H1 (cell line): Measurements from ENCODE around the gene PIAS2. TPM values are rescaled to one million over a fixed set of nuclear protein-coding genes. Genes with fewer than 3 reads are reported as not detected.

Source experiments
- CTCF ChIA-PET: fragments of 300-600 bp; sonication (Branson Sonifier 250); formaldehyde crosslinking; loops from one replicate; lab custom pipeline; 2021; ENCODE audit not compliant: partially characterized antibody; lab: Charles Lee
- POLR2A ChIA-PET: fragments of 300-600 bp; sonication (Branson Sonifier 250); formaldehyde crosslinking; loops from one replicate; lab custom pipeline; 2021; ENCODE audit warnings: inconsistent platforms; ENCODE audit not compliant: partially characterized antibody; lab: Charles Lee
- DNase-seq, 2 experiments: peaks; one replicate each; pipeline versions ENCODE4 v3.0.0 to v3.0.0-alpha.2; 2010 to 2022; ENCODE audit warnings: low spot score in 2 of 2, low read depth in 1 of 2, mixed read lengths in 1 of 2
- FAIRE-seq: peaks from 2 replicates; lab custom pipeline; 2011; peaks lifted over from hg19 to GRCh38; lab: Jason Lieb, UNC
- H2AFZ ChIP-seq: 2 replicates; pipeline ENCODE4 v1.8.1; 2012; ENCODE audit warnings: low read length, inconsistent platforms
- H2AK5ac ChIP-seq: 2 replicates; pipeline ENCODE4 v1.6.1; 2013; ENCODE audit warnings: low read depth, low read length
- H2BK120ac ChIP-seq: replicated peaks from 2 replicates; pipeline ENCODE3; 2013; ENCODE audit warnings: low read depth, low read length, inconsistent platforms
- H2BK12ac ChIP-seq: 2 replicates; pipeline ENCODE4 v1.6.1; 2013; ENCODE audit warnings: low read depth, low read length
- H2BK15ac ChIP-seq: 2 replicates; pipeline ENCODE4 v1.6.1; 2013; ENCODE audit warnings: low read length
- H2BK20ac ChIP-seq: 2 replicates; pipeline ENCODE4 v1.6.1; 2013; ENCODE audit warnings: low read length
- H2BK5ac ChIP-seq: 2 replicates; pipeline ENCODE4 v1.6.1; 2013; ENCODE audit warnings: low read depth, low read length
- H3K14ac ChIP-seq: 2 replicates; pipeline ENCODE4 v1.6.1; 2013; ENCODE audit warnings: inconsistent platforms; ENCODE audit not compliant: insufficient read length
- H3K18ac ChIP-seq: 2 replicates; pipeline ENCODE4 v1.6.1; 2013; ENCODE audit warnings: low read length; ENCODE audit errors: extremely low read depth
- H3K23ac ChIP-seq: 2 replicates; pipeline ENCODE4 v1.6.1; 2013; ENCODE audit warnings: inconsistent platforms; ENCODE audit not compliant: insufficient read length
- H3K23me2 ChIP-seq: 2 replicates; pipeline ENCODE4 v1.6.1; 2013; ENCODE audit warnings: low read depth, low read length
- H3K27ac ChIP-seq: 2 replicates; pipeline ENCODE4 v1.6.1; 2011; ENCODE audit warnings: low read depth, low read length, inconsistent platforms
- H3K27me3 ChIP-seq, 4 experiments: replicated peaks in 1 of 4; 1 replicate in 1 of 4; 2 replicates in 3 of 4; pipeline versions ENCODE4 v1.6.1 to v1.8.1; 2011 to 2013; ENCODE audit warnings: low read length in 3 of 4, mild to moderate bottlenecking in 3 of 4, inconsistent platforms in 2 of 4, mixed read lengths in 2 of 4, moderate library complexity in 1 of 4; ENCODE audit not compliant: control insufficient read depth in 3 of 4, insufficient read depth in 3 of 4; ENCODE audit errors: extremely low read depth in 1 of 4
- H3K36me3 ChIP-seq, 4 experiments: 2 replicates each; pipeline versions ENCODE4 v1.6.1 to v1.8.1; 2011 to 2013; ENCODE audit warnings: mild to moderate bottlenecking in 4 of 4, low read length in 3 of 4, moderate library complexity in 2 of 4, control low read depth in 1 of 4, inconsistent platforms in 1 of 4; ENCODE audit not compliant: insufficient read depth in 4 of 4, control insufficient read depth in 2 of 4
- H3K4ac ChIP-seq: replicated peaks from 2 replicates; pipeline ENCODE3; 2013; ENCODE audit warnings: low read length, low read depth, mixed read lengths, inconsistent platforms; ENCODE audit not compliant: insufficient read length
- H3K4me1 ChIP-seq, 4 experiments: replicated peaks in 1 of 4; 1 replicate in 1 of 4; 2 replicates in 3 of 4; pipeline versions ENCODE4 v1.6.1 to v1.8.1; 2011 to 2013; ENCODE audit warnings: low read length in 3 of 4, inconsistent platforms in 2 of 4, mixed read lengths in 1 of 4; ENCODE audit not compliant: insufficient read depth in 4 of 4, control insufficient read depth in 3 of 4
- H3K4me2 ChIP-seq, 2 experiments: 2 replicates each; pipeline versions ENCODE4 v1.6.1 to v1.8.1; 2011 to 2013; ENCODE audit warnings: low read depth in 2 of 2, low read length in 2 of 2, control low read depth in 1 of 2, inconsistent platforms in 1 of 2, mild to moderate bottlenecking in 1 of 2; ENCODE audit not compliant: insufficient read depth in 1 of 2
- H3K4me3 ChIP-seq, 4 experiments: fragments of 200-600, 300-600 bp in 1 of 4; sonication (generic), shearing (Covaris generic), sonication (Bioruptor Twin) in 1 of 4; 2 replicates each; pipeline versions ENCODE4 v1.5.1 to v1.8.1; 2011 to 2016; ENCODE audit warnings: low read length in 4 of 4, low read depth in 3 of 4, control low read depth in 2 of 4, inconsistent platforms in 2 of 4, mild to moderate bottlenecking in 2 of 4, mixed read lengths in 1 of 4, moderate library complexity in 1 of 4; ENCODE audit not compliant: insufficient read depth in 2 of 4; ENCODE audit errors: extremely low read depth in 1 of 4
- H3K56ac ChIP-seq: replicated peaks from 2 replicates; pipeline ENCODE3; 2013; ENCODE audit warnings: low read depth, mild to moderate bottlenecking, mixed read lengths, low read length, inconsistent platforms; ENCODE audit not compliant: insufficient read length
- H3K79me1 ChIP-seq: 2 replicates; pipeline ENCODE4 v1.6.1; 2013; ENCODE audit warnings: low read depth, low read length, control low read depth
- H3K79me2 ChIP-seq, 2 experiments: 2 replicates each; pipeline versions ENCODE4 v1.6.1 to v1.8.1; 2012 to 2013; ENCODE audit warnings: low read length in 2 of 2, mild to moderate bottlenecking in 2 of 2, inconsistent platforms in 1 of 2; ENCODE audit not compliant: insufficient read depth in 2 of 2, control insufficient read depth in 1 of 2
- H3K9ac ChIP-seq, 4 experiments: replicated peaks in 1 of 4; 1 replicate in 1 of 4; 2 replicates in 3 of 4; pipeline versions ENCODE4 v1.6.1 to v1.8.1; 2011 to 2013; ENCODE audit warnings: low read depth in 3 of 4, low read length in 3 of 4, control low read depth in 2 of 4, mild to moderate bottlenecking in 2 of 4, moderate library complexity in 2 of 4, inconsistent platforms in 1 of 4; ENCODE audit errors: extremely low read depth in 1 of 4
- H3K9me3 ChIP-seq, 2 experiments: 2 replicates each; pipeline versions ENCODE4 v1.6.1 to v1.8.1; 2012 to 2013; ENCODE audit warnings: mild to moderate bottlenecking in 2 of 2, moderate library complexity in 2 of 2, control low read depth in 1 of 2, inconsistent platforms in 1 of 2, low read depth in 1 of 2, low read length in 1 of 2, mixed read lengths in 1 of 2; ENCODE audit not compliant: insufficient read depth in 2 of 2
- H4K20me1 ChIP-seq, 2 experiments: replicated peaks in 1 of 2; 2 replicates each; pipeline versions ENCODE3 to v1.8.1; 2011 to 2013; ENCODE audit warnings: inconsistent platforms in 2 of 2, low read length in 2 of 2, mild to moderate bottlenecking in 1 of 2; ENCODE audit not compliant: insufficient read depth in 2 of 2, control insufficient read depth in 1 of 2
- H4K5ac ChIP-seq: 2 replicates; pipeline ENCODE4 v1.6.1; 2013; ENCODE audit warnings: low read length, low read depth, mixed read lengths, inconsistent platforms; ENCODE audit not compliant: insufficient read length
- H4K8ac ChIP-seq: 2 replicates; pipeline ENCODE4 v1.8.0; 2013; ENCODE audit warnings: mild to moderate bottlenecking, moderate library complexity, low read length, inconsistent platforms; ENCODE audit not compliant: insufficient read depth; ENCODE audit errors: extremely low read depth
- H4K91ac ChIP-seq: replicated peaks from 2 replicates; pipeline ENCODE3; 2013; ENCODE audit warnings: low read length, mixed read lengths, inconsistent platforms; ENCODE audit not compliant: insufficient read length
- RBBP5 ChIP-seq: IDR thresholded peaks from 2 replicates; pipeline ENCODE4 v1.7.1; 2012; ENCODE audit warnings: low read depth, mild to moderate bottlenecking, inconsistent platforms, low read length, moderate library complexity, borderline replicate concordance
- WGBS, 2 experiments: shearing (Covaris generic) in 1 of 2; methylation state at CpG; one replicate each; pipeline versions ENCODE4 v1.1.6 to v1.1.7; 2013 to 2015; ENCODE audit warnings: low lambda C conversion rate in 2 of 2, mixed read lengths in 2 of 2, inconsistent platforms in 1 of 2, low coverage in 1 of 2, missing lambda C conversion rate in 1 of 2; ENCODE audit not compliant: insufficient replicate concordance in 2 of 2, insufficient coverage in 1 of 2, insufficient read length in 1 of 2; ENCODE audit errors: extremely low coverage in 1 of 2, missing lambda C conversion rate in 1 of 2; 5-methylcytosine and 5-hydroxymethylcytosine counted together
- polyA plus RNA-seq, 7 experiments: library from polyadenylated mRNA; depleted of rRNA in 3 of 7; stranded (reverse) in 5 of 7; unstranded in 2 of 7; fragments of >200 nt in 5 of 7; fragments of 200-250 nt in 2 of 7; gene quantifications; 1 replicate in 5 of 7; 2 replicates in 1 of 7; 4 replicates in 1 of 7; pipeline versions ENCODE4 v1.2.1 to v1.2.3, GENCODE V29; 2011 to 2013; ENCODE audit warnings: missing spikeins in 2 of 7, mixed read lengths in 2 of 7
- total RNA-seq: library from RNA; stranded (reverse); fragmentation: NEBNext Ultra II Directional; extraction: Animal tissue kit (Norgen Biotek cat#: 25700); gene quantifications from 2 replicates; pipeline ENCODE4 v1.2.1, GENCODE V29; 2021

PIAS2 gene
- total and polyA plus RNA-seq, 2 of the 8 experiments (the other 6 are each of a cell fraction or from before 2014, with no cell fraction given): 20.1 to 53.9 TPM

GRCh38 chr18:46764586-46764985, 152.7 kb downstream of the PIAS2 start:
- Histone ChIP-seq H3K27me3 (peaks cover 2 to 8% (median 4%) of the 10 kb centered on the region in 4 experiments; a peak in 5 of 7 replicates), H4K91ac (no peak overlapping the region), H4K5ac (no peak overlapping the region), H3K56ac (no peak overlapping the region), H2BK12ac (no peak overlapping the region), H3K4me3 (no peak overlapping the region), H2BK120ac (no peak overlapping the region), H2BK5ac (no peak overlapping the region), H2BK15ac (no peak overlapping the region), H4K20me1 (no peaks in the 10 kb centered on the region), H3K79me2 (no peaks in the 10 kb centered on the region), H2AK5ac (no peak overlapping the region), H3K14ac (no peak overlapping the region), H2AFZ (no peak overlapping the region), H3K4me2 (no peak overlapping the region), H3K23me2 (no peaks in the 10 kb centered on the region), H3K36me3 (no peaks in the 10 kb centered on the region), H2BK20ac (no peak overlapping the region), H3K9ac (no peak overlapping the region), H3K9me3 (no peaks in the 10 kb centered on the region), H3K4ac (no peak overlapping the region), H3K23ac (no peak overlapping the region), H4K8ac (no peak overlapping the region), H3K4me1 (peaks cover 0 to 9% (median under 1%) of the 10 kb centered on the region in 4 experiments; a peak in 2 of 7 replicates), H3K18ac (no peak overlapping the region), H3K79me1 (no peaks in the 10 kb centered on the region), H3K27ac (no peak overlapping the region)
- ChIA-PET POLR2A (no interaction called here), CTCF (interaction anchor here (0.7 to 1.4 kb wide), 2 partner anchors 9 to 286 kb away, joined by 3 to 9 read pairs; no protein-coding TSS in a partner anchor)
- 91% methylated on average over 2 of the region's 2 CpGs; no CpG with 5 or more reads in 1 of the 2 experiments for WGBS, 2 experiments
- no peak for FAIRE-seq
- no peak for DNase-seq
- no peak for TF ChIP-seq RBBP5
